ENCODE measurements around the gene MTMR8.
"Not testable (repeated sequence)": the region's sequence is repeated elsewhere in the genome, so short reads cannot be mapped to it uniquely, and the experiment has no call there.

The MTMR8 gene

GRCh38 chrX:64394874-64395567 lies at the start of gene MTMR8:
MTMR8 (minus strand) TSS chrX:64395452; CDS start chrX:64395363, 89 bp downstream.
- no peak for DNase-seq (ENCODE audit: low spot score)

GRCh38 chrX:64439551-64439950 lies 44.3 kb upstream of the MTMR8 start:
- no peak for DNase-seq (ENCODE audit: low spot score)

GRCh38 chrX:64437665-64438064 lies 42.4 kb upstream of the MTMR8 start:
- no peak for DNase-seq (ENCODE audit: low spot score)

- no peak for DNase-seq (ENCODE audit: low spot score)
These were observed 42.0 kb upstream of the MTMR8 start for GRCh38 chrX:64437218-64437617.

GRCh38 chrX:64428371-64428770 lies 33.1 kb upstream of the MTMR8 start:
- no peak for DNase-seq (ENCODE audit: low spot score)

GRCh38 chrX:64427787-64428186 lies 32.5 kb upstream of the MTMR8 start:
- no peak for DNase-seq (ENCODE audit: low spot score)

GRCh38 chrX:64427281-64427680 lies 32.0 kb upstream of the MTMR8 start:
- DNase-seq (ENCODE audit: low spot score): no peak

- not testable (repeated sequence) for DNase-seq (ENCODE audit: low spot score)
These were observed 14.5 kb upstream of the MTMR8 start for GRCh38 chrX:64409730-64410129.

- no peak for DNase-seq (ENCODE audit: low spot score)
These were observed 2.8 kb upstream of the MTMR8 start for GRCh38 chrX:64398088-64398487.

GRCh38 chrX:64395568-64395929 lies 297 bp upstream of the MTMR8 start:
- no peak for DNase-seq (ENCODE audit: low spot score)

- DNase-seq (ENCODE audit: low spot score): no peak
These were observed 986 bp downstream of the MTMR8 start for GRCh38 chrX:64394059-64394873.

GRCh38 chrX:64389489-64389888 lies 5.8 kb downstream of the MTMR8 start:
- no peak for DNase-seq (ENCODE audit: low spot score)

GRCh38 chrX:64380789-64381188 lies 14.5 kb downstream of the MTMR8 start:
- not testable (repeated sequence) for DNase-seq (ENCODE audit: low spot score)

GRCh38 chrX:64379924-64380323 lies 15.3 kb downstream of the MTMR8 start:
- DNase-seq (ENCODE audit: low spot score): no peak

- no peak for DNase-seq (ENCODE audit: low spot score)
These were observed 17.5 kb downstream of the MTMR8 start for GRCh38 chrX:64377753-64378152.

GRCh38 chrX:64352081-64352480 lies 43.2 kb downstream of the MTMR8 start:
- no peak for DNase-seq (ENCODE audit: low spot score)

- DNase-seq (ENCODE audit: low spot score): no peak
These were observed 44.7 kb downstream of the MTMR8 start for GRCh38 chrX:64350521-64350920.

GRCh38 chrX:64350047-64350446 lies 45.2 kb downstream of the MTMR8 start:
- DNase-seq (ENCODE audit: low spot score): no peak

GRCh38 chrX:64342811-64343210 lies 52.4 kb downstream of the MTMR8 start:
- no peak for DNase-seq (ENCODE audit: low spot score)

GRCh38 chrX:64338296-64338695 lies 57.0 kb downstream of the MTMR8 start:
- DNase-seq (ENCODE audit: low spot score): peak; percentile 1

GRCh38 chrX:64334467-64334866 lies 60.8 kb downstream of the MTMR8 start:
- DNase-seq (ENCODE audit: low spot score): no peak

GRCh38 chrX:64330284-64330683 lies 65.0 kb downstream of the MTMR8 start:
- DNase-seq (ENCODE audit: low spot score): no peak

- DNase-seq (ENCODE audit: low spot score): no peak
These were observed 73.7 kb downstream of the MTMR8 start for GRCh38 chrX:64321507-64321906.

- DNase-seq (ENCODE audit: low spot score): no peak
These were observed 81.6 kb downstream of the MTMR8 start for GRCh38 chrX:64313624-64314023.

Measured in RKO (cell line).